ENCODE results near the gene DNAH17. TPM values are rescaled to one million over a fixed set of nuclear protein-coding genes. Genes with fewer than 3 reads are reported as not detected.

Gene DNAH17
- total RNA-seq, 1 donor from 2014 or later = not detected

GRCh38 chr17:78572239-78573205 is 4.7 kb downstream of the DNAH17 start:
- no peak for DNase-seq (ENCODE audit: low spot score)

DNA sequence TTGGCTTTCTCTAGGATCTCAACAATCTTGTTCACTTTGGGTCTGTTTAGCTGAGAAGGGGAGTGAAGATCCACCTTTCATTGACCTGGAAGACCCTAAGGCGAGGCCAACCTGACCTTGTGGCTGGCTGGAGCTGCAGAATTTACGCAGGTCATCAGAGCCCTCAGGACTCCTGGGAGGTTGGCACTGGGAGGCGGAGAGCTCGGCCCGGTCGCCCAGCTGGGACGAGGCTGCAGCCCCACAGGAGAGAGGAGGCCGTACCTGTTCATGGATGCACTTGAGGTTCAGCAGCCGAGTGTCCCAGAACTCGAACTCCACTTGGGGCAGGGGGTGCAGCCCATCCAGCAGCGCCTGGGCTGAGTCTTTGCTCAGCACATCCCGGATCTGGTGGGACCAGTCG is 5.9 kb downstream of the DNAH17 start:
- DNase-seq (ENCODE audit: low spot score) = no peak

GRCh38 chr17:78568494-78569115 is 8.6 kb downstream of the DNAH17 start:
- no peak for DNase-seq (ENCODE audit: low spot score)

GRCh38 chr17:78567991-78568390 is 9.2 kb downstream of the DNAH17 start:
- no peak for DNase-seq (ENCODE audit: low spot score)

GRCh38 chr17:78566947-78567346 is 10.2 kb downstream of the DNAH17 start:
- DNase-seq (ENCODE audit: low spot score) = no peak

DNA sequence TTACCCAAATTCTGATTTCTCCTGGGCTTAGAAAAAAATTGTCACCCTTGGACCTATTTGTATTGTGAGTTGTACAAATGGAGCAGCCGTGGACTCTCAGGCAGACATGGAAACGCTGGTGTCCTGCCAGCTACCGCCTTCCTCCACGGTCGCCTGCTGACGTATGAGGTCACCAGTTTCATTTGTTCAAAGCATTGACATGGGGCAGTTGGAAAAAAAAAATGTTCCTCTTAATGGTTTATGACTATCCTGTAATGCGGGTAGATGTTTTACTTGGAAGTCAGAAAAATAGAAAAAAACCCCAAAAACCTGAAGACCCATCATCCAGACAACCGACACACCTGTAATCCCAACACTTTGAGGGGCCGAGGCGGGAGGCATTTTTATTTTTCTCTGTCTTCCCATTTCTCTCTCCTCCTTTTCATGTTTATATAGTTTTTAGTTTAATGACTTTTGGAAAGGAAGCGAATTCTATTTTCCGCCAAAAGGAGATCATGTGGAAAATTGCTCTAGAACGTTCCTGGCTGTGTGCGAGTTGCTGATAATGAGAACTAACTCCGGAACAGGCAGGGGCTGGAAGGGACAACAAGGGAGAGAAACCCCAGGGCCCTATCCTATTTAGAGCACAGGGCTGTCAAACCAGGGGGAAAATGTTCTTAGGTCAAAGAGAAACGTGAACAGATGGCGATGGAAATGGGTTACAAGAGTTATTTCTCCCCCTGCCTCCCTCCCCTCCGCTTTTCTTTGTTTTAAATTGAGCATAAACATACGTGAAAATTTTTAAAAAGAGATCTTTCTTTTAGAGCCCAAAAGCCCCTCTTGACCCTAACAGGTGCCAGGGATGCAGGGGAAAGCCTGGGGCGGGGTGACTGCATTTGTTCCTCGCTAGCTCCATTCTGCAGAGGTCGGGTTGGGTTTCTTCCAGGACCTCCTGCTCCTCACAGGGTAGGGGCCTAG is 13.7 kb downstream of the DNAH17 start:
- no peak for DNase-seq (ENCODE audit: low spot score)

DNA sequence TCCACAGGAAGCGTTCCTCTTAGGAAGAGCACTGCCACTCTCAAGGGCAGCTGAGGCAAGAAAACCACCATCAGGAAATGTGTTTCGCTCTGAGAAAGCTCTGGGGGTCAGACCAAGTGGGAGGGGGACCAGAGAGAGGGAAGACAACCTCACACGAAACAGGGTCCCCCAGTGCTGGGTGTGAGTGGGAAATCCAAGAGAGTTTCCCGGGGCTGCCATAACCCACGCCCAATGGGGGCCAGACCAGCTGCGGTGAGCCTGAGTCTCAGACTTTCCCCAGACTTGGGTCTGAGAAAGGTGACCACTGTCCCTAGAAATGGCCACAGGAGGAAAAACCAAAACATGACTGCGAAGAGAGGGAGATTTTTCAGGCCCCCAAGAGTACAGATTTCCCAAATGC is 14.5 kb downstream of the DNAH17 start:
- DNase-seq (ENCODE audit: low spot score) = no peak

DNA sequence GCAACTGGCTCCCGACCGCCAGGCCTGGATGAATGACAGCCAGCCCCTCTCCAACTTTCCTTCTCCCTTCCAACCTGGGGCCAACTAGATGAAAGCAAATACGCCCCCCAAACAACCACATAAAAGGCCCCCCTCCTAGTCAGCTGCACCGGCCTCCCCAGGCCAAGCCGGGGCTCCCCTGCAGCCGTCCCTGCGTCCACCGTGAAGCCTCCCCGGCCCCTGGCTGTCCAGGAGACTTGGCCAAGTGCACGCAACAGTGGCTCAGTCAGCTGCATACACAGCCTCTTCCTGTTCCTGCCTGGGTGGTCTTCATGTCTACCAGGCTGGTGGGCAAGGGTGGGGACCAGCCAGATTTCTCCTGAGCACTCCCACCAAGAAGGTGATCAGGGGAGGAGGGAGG is 16.0 kb downstream of the DNAH17 start:
- no peak for DNase-seq (ENCODE audit: low spot score)

DNA sequence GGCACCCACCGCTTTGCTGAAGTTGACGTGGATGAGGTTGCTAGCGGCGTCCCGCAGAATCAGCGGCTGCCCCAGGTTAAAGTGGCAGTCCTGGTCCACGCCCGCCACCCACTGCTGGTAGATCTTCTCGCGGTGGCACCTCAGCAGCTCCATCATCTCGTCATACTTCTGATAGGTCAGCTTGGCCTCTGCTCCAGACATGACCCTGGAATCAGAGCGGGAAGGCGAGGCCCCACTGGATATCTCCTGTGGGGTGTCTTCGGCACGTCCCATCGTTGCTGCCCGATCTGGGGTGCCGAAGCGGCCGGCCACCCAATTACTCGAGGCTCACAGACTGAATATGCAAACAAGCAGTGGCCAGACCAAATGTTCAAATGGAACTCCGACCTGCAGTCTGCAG is 16.5 kb downstream of the DNAH17 start:
- no peak for DNase-seq (ENCODE audit: low spot score)

GRCh38 chr17:78559749-78560368 is 17.3 kb downstream of the DNAH17 start:
- no peak for DNase-seq (ENCODE audit: low spot score)

GRCh38 chr17:78558989-78559388 is 18.2 kb downstream of the DNAH17 start:
- no peak for DNase-seq (ENCODE audit: low spot score)

GRCh38 chr17:78558181-78558850 is 18.9 kb downstream of the DNAH17 start:
- no peak for DNase-seq (ENCODE audit: low spot score)

DNA sequence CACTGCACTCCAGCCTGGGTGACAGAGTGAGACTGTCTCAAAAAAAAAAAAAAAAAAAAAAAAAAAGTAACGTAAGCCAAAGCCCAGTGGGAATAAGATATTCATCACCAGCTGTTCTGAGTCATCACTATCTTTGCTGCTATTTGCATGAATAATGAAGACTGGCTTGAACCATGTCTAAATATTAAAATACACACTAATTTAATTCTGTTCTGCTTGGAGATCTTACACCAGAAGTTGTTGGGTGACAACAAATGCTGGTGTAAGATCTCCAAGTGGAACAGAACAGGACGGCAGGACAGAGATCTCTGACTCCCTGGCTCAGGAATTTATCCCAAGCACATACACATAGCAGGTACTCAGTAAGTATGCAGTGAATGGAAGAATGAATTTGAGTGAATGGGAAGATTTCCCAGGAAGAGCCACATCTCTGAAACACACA is 19.6 kb downstream of the DNAH17 start:
- no peak for DNase-seq (ENCODE audit: low spot score)

GRCh38 chr17:78556812-78557211 is 20.4 kb downstream of the DNAH17 start:
- no peak for DNase-seq (ENCODE audit: low spot score)

DNA sequence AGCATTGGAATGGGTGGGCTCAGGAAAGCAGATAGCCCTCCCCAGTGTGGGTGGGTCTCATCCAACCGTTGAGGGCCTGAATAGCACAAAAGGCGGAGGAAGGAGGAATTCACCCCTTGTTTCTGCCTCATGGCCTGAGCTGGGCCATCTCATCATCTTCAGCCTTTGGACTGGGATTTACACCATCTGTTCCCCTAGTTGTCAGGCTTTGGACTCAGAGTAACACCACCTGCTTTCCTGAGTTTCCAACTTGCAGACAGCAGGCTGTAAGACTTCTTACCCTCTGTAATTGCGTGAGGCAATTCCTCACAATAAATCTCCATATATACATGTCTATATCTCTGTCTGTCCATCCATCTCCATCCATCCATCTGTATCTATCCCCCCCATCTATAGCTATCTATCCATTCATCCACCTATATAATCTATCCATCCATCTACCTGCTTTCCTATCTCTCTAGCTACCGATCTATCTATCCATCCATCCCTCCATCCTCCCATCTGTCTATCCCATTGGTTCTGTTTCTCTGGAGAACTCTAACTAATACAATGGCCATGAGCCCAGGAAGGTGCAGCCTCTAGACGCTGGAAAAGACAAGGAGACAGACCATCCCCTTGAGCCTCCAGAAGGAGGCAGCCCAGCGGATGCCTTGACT is 21.3 kb downstream of the DNAH17 start:
- no peak for DNase-seq (ENCODE audit: low spot score)

DNA sequence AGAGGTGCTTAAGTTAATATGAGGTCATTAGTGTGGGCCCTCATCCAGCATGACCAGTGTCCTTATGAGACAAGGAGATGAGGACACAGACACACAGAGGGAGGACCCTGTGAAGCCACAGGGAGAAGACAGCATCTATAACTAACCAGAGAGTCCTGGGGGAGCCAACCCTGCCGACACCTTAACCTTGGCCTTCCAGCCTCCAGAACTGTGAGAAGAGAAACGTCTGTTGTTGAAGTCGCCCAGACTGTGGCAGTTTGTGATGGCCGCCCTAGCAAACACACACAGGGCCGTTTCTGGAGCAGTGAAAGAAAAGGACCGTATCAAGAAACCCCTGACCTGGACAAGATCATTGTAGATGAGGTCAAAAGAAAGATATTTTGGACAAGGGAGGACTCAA is 26.7 kb downstream of the DNAH17 start:
- DNase-seq (ENCODE audit: low spot score) = no peak

GRCh38 chr17:78548725-78549124 is 28.5 kb downstream of the DNAH17 start:
- DNase-seq (ENCODE audit: low spot score) = no peak

DNA sequence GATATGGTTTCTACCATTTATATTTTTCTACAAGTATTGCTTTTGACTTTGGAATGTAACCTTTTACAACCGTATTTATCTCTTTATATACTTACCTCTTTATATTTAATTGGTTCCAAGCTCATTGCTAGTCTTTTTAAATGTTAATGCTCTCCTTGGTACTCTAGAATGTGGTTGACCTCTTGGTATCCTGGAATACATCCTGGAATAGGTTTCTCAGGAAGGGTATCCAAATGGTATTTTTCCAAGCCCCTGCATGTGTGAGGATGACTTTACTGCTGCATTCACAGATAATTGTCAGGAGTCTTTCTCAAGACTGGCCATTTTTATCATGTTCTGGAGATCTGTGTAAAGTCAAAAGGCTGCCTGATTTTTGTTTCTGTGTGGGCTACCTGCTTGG is 30.2 kb downstream of the DNAH17 start:
- DNase-seq (ENCODE audit: low spot score) = no peak

DNA sequence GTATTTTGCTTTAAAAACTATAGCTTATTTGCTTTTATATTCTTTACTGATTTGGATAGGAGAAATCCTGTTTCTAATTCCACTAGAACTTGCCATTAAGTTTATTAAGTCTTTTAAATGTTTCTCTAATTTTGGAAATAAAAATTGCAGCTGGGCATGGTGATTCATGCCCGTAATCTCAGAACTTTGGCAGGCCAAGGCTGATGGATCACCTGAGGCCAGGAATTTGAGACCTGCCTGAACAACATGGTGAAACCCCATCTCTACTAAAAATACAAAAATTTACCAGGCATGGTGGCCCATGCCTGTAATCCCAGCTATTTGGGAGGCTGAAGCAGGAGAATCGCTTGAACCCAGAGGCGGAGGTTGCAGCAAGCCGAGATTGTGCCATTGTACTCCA is 30.7 kb downstream of the DNAH17 start:
- no peak for DNase-seq (ENCODE audit: low spot score)
